Upper lobe of left lung (tissue), 6 donors: ENCODE data around the gene CDKN2A. TPM values are rescaled to one million over a fixed set of nuclear protein-coding genes. Genes with fewer than 3 reads are reported as not detected.

ENCODE experiments used
- ATAC-seq, 2 donors: fragments of 200-7000 bp; cut with Tn5 transposase; one replicate each; pipeline ENCODE4 v1.9.1; 2022; ENCODE audit warnings: mild to moderate bottlenecking in 2 of 2, moderate library complexity in 2 of 2; ENCODE audit not compliant: low FRiP score in 2 of 2
- DNase-seq, 2 donors: peaks; one replicate each; pipeline ENCODE4 v3.0.0-alpha.2; 2019 to 2020
- H3K27ac ChIP-seq, 4 donors: fragments of 200-600 bp; sonication (generic); one replicate each; pipeline ENCODE4 v1.5.1; 2016 to 2019
- H3K27me3 ChIP-seq, 4 donors: fragments of 200-600 bp; sonication (generic); one replicate each; pipeline ENCODE4 v1.5.1; 2017 to 2019
- H3K36me3 ChIP-seq, 4 donors: fragments of 200-600 bp; sonication (generic); one replicate each; pipeline ENCODE4 v1.5.1; 2016 to 2019
- H3K4me1 ChIP-seq, 4 donors: fragments of 200-600 bp; sonication (generic); one replicate each; pipeline ENCODE4 v1.5.1; 2018 to 2019
- H3K4me3 ChIP-seq, 4 donors: fragments of 200-600 bp; sonication (generic); one replicate each; pipeline ENCODE4 v1.5.1; 2017 to 2019; ENCODE audit warnings: mild to moderate bottlenecking in 2 of 4, moderate library complexity in 1 of 4
- H3K9me3 ChIP-seq, 4 donors: fragments of 200-600 bp; sonication (generic); one replicate each; pipeline ENCODE4 v1.5.1; 2018 to 2019
- EP300 ChIP-seq, 4 donors: sonication (generic); formaldehyde crosslinking; IDR thresholded peaks; one replicate each; pipeline ENCODE4 v1.5.1; 2017; ENCODE audit warnings: antibody characterized with exemption in 4 of 4, control low read depth in 2 of 4
- POLR2A ChIP-seq, 4 donors: fragments of 450-650 bp; IDR thresholded peaks; one replicate each; pipeline ENCODE4 v1.5.1; 2016 to 2017; ENCODE audit warnings: antibody characterized with exemption in 4 of 4, mild to moderate bottlenecking in 2 of 4
- POLR2AphosphoS5 ChIP-seq, 2 donors: sonication (generic); formaldehyde crosslinking; IDR thresholded peaks; one replicate each; pipeline ENCODE4 v1.5.1; 2017; ENCODE audit warnings: antibody characterized with exemption in 2 of 2
- WGBS, 2 donors: methylation state at CpG; one replicate each; pipeline ENCODE4 v1.1.5; 2017 to 2018; 5-methylcytosine and 5-hydroxymethylcytosine counted together
- total RNA-seq, 6 donors: library from RNA; depleted of rRNA in 4 of 6; stranded (reverse); fragments of >200 nt in 4 of 6; gene quantifications; one replicate each; pipeline versions ENCODE4 v1.1.0 to v1.2.1, GENCODE V29; 2016 to 2021
- TF ChIP-seq, protein P1 (sequence below), 6 experiments: fragments of 450-650 bp in 4 of 6; fragments of 200-600 bp in 2 of 6; sonication (generic) in 2 of 6; IDR thresholded peaks; one replicate each; pipeline ENCODE4 v1.5.1; 2016 to 2019; ENCODE audit warnings: antibody characterized with exemption in 6 of 6
- donor health status: DM: no; HTN: no; CAD: no; lungs with moderate emphysema.
- donor health status: DM: no; HTN: yes; CAD: no; lungs with severe emphysema.

CDKN2A gene
- total RNA-seq, 6 donors from 2014 or later = 1.5 to 32.5 (median 7.0) TPM; not detected in 1

DNA sequence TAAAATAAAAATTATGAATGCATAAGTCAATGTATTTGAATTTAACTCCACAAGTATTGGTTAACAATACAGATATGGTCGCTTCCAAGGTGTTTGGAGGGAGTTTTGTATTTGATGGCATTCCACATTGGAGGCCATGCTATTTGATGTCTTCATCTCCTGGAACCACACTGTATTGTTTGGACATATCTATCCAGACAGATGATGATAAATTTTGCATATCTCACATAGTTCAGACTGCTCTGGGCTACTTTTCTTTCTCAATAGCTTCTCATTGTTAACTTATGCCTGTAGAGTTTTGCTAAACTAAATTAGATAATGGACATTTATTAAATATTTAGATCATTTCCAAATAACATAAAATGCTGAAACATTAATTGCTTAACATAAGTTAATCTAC, 58.0 kb downstream of the CDKN2A start:
- Histone ChIP-seq H3K4me3 (no peak overlapping the region), H3K9me3 (no peaks in the 10 kb centered on the region), H3K36me3 (peaks cover 0 to 6% (median 0%) of the 10 kb centered on the region in 4 donors), H3K27ac (no peak overlapping the region), H3K4me1 (no peaks in the 10 kb centered on the region), H3K27me3 (no peaks in the 10 kb centered on the region)
- TF ChIP-seq EP300 (IDR thresholded peaks at IDR 0.05) = no peak
- TF ChIP-seq POLR2AphosphoS5 (IDR thresholded peaks at IDR 0.05) = no peak
- TF ChIP-seq, protein P1, sequence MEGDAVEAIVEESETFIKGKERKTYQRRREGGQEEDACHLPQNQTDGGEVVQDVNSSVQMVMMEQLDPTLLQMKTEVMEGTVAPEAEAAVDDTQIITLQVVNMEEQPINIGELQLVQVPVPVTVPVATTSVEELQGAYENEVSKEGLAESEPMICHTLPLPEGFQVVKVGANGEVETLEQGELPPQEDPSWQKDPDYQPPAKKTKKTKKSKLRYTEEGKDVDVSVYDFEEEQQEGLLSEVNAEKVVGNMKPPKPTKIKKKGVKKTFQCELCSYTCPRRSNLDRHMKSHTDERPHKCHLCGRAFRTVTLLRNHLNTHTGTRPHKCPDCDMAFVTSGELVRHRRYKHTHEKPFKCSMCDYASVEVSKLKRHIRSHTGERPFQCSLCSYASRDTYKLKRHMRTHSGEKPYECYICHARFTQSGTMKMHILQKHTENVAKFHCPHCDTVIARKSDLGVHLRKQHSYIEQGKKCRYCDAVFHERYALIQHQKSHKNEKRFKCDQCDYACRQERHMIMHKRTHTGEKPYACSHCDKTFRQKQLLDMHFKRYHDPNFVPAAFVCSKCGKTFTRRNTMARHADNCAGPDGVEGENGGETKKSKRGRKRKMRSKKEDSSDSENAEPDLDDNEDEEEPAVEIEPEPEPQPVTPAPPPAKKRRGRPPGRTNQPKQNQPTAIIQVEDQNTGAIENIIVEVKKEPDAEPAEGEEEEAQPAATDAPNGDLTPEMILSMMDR (IDR thresholded peaks at IDR 0.05) = no peak
- no peak for TF ChIP-seq POLR2A (IDR thresholded peaks at IDR 0.05)
- WGBS, 2 donors = 88% methylated on average over 1 of the region's 1 CpG
- DNase-seq = no peak
- ATAC-seq = no peak

DNA sequence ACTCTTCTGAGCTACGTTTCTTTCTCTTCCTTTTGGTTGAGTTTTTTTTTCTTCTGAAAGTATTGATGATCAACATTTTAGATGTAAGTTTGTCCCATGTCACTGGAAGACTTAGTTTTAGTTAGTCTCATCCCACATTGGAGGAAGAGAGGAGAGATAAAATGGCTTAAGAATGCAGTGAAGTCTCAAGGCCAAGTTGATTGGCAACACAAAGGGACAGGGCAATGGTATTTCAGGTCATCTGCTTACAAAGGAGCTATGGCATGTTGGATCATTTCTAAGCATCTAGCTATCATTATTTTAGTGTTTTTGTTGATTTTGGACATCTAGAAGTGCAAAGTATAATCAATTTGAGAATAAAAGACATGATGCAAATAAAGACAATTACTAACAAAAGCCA, 58.6 kb downstream of the CDKN2A start:
- Histone ChIP-seq H3K27ac (no peak overlapping the region), H3K4me3 (no peak overlapping the region), H3K27me3 (no peaks in the 10 kb centered on the region), H3K36me3 (peaks cover 0 to 6% (median 0%) of the 10 kb centered on the region in 4 donors), H3K4me1 (no peaks in the 10 kb centered on the region), H3K9me3 (no peaks in the 10 kb centered on the region)
- no peak for TF ChIP-seq POLR2AphosphoS5 (IDR thresholded peaks at IDR 0.05)
- TF ChIP-seq, protein P1 (IDR thresholded peaks at IDR 0.05) = no peak
- no peak for TF ChIP-seq EP300 (IDR thresholded peaks at IDR 0.05)
- TF ChIP-seq POLR2A (IDR thresholded peaks at IDR 0.05) = no peak
- DNase-seq (no peak), ATAC-seq (no peak)
- WGBS, 2 donors = 68 to 79% methylated on average over 1 of the region's 1 CpG

DNA sequence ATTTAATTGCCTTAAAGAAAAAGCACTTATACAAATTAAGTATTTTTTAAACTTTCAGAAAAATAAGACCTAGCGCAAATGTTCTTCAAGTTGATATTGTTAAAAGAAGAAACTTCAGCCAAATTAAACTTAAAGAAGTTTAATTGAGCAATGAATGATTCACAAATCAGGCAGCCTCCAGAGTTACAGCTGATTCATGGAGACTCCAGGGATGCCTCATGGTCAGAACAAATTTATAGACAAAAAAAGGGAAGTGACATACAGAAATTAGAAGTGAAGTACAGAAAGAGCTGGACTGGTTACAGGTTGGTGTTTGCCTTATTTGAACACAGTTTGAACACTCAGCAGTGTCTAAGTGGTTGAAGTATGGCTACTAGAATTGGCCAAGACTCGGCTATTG, 60.3 kb downstream of the CDKN2A start:
- no peak overlapping the region for H3K4me3 ChIP-seq
- WGBS, 2 donors = 81 to 87% methylated on average over 2 of the region's 2 CpGs
- ATAC-seq = no peak

DNA sequence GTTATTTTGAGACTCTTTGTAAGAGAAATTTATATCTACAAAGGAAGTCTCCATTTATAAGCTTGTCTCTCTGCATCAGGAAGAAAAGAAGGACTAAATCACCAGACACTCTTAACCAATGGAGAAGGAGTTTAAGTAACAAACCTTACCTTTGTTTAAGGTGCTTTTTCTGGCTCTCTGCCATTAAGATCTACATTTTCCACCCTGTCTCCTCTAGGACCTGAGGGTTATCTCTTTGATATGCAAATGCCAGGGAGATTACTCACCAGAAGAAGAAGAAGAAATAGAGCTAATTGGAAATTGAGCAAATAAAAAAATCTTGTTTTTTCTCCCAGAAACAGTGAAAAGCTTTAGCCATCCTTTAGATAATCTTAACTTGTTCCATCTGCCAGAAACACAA, 60.9 kb downstream of the CDKN2A start:
- DNase-seq = no peak
- ATAC-seq = no peak
- no peak for TF ChIP-seq EP300 (IDR thresholded peaks at IDR 0.05)
- TF ChIP-seq, protein P1 (IDR thresholded peaks at IDR 0.05) = no peak
- TF ChIP-seq POLR2AphosphoS5 (IDR thresholded peaks at IDR 0.05) = no peak

More for the DNA sequence above, 60.3 kb downstream of the CDKN2A start:
- no peak for TF ChIP-seq EP300 (IDR thresholded peaks at IDR 0.05)
- no peak for TF ChIP-seq POLR2AphosphoS5 (IDR thresholded peaks at IDR 0.05)
- TF ChIP-seq, protein P1 (IDR thresholded peaks at IDR 0.05) = no peak
- no peak for TF ChIP-seq POLR2A (IDR thresholded peaks at IDR 0.05)
- Histone ChIP-seq H3K36me3 (peaks cover 0 to 6% (median 0%) of the 10 kb centered on the region in 4 donors), H3K9me3 (no peaks in the 10 kb centered on the region), H3K4me1 (no peaks in the 10 kb centered on the region), H3K27me3 (no peaks in the 10 kb centered on the region), H3K27ac (no peak overlapping the region)
- DNase-seq = no peak

DNA sequence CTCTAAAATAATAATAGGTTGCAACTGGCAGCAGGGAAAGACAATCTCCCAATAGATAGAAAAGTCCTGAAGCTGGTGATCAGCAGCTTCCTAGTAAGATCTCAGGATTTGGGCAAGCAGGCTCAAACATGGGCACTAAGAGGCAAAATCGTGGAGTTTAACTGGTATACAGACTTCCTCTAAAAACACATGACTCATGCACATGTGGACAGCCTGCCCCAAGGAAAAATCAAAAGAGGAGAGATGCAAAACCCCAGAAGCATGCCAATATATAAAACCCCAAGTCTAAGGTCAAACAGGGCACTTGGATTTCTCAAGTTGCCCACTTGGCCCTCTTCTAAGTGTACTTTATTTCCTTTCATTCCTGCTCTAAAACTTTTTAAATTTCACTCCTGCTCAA, 62.8 kb downstream of the CDKN2A start:
- Histone ChIP-seq H3K4me3 (no peak overlapping the region), H3K36me3 (peaks cover 0 to 6% (median 0%) of the 10 kb centered on the region in 4 donors), H3K27me3 (no peaks in the 10 kb centered on the region), H3K27ac (no peak overlapping the region), H3K9me3 (no peaks in the 10 kb centered on the region), H3K4me1 (no peaks in the 10 kb centered on the region)
- no peak for TF ChIP-seq POLR2A (IDR thresholded peaks at IDR 0.05)
- TF ChIP-seq POLR2AphosphoS5 (IDR thresholded peaks at IDR 0.05) = no peak
- TF ChIP-seq, protein P1 (IDR thresholded peaks at IDR 0.05) = no peak
- TF ChIP-seq EP300 (IDR thresholded peaks at IDR 0.05) = no peak
- ATAC-seq (no peak), DNase-seq (no peak)
- 56 to 76% methylated on average over 1 of the region's 1 CpG for WGBS, 2 donors

More for the DNA sequence above, 60.9 kb downstream of the CDKN2A start:
- H3K4me1 ChIP-seq = no peaks in the 10 kb centered on the region
- H3K27ac ChIP-seq = no peak overlapping the region
- H3K4me3 ChIP-seq = no peak overlapping the region
- no peaks in the 10 kb centered on the region for H3K27me3 ChIP-seq
- no peaks in the 10 kb centered on the region for H3K9me3 ChIP-seq
- peaks cover 0 to 6% (median 0%) of the 10 kb centered on the region in 4 donors for H3K36me3 ChIP-seq
